Ecto neural progenitor cell (in vitro differentiated cells): ENCODE measurements around the gene SP3.
A peak's percentile ranks its signal among the peaks of the same experiment; 100 is the strongest.

Experiments used
- DNase-seq: peaks from one replicate; pipeline ENCODE4 v3.0.0-alpha.2; 2018; ENCODE audit warnings: low spot score

The SP3 gene

DNA sequence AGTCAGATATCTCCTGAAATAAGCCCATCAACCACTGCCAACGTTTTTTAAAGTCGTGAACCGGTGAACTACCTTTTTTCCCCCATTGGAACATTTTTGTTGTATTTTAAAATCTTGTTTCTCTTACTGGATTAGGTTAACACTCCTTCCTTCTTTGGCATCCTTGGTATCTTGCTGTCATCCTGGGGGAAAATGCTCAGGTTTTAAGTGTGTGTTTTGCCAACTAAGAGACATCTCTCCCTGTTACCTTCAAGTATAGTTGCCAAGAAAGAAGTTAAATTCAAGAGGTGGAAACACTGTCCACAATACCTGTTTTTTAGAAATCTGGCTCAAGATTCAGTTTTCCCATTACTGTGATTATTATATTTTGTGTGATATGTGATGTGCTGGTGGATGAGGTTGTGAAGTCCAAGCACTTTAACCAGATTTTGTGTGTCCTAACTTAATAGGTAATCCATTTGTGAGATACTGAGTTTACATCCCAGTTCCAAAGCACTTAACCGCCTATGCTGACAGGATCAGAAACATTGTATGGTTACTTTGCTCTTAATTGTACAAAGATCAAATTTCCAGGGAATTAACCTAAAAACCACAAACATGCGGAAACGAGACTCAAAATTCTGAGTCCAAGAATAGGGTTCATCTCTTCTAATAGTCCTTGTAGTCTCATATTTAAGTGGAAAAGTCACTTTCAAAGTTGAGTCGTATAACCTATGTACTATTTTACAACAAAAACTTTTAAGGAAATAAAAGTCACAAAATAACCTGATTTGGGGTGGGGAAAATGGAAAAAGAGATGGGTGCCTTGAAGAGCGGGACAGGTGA is 1.3 kb upstream of the SP3 start:
- DNase-seq = no peak

DNA sequence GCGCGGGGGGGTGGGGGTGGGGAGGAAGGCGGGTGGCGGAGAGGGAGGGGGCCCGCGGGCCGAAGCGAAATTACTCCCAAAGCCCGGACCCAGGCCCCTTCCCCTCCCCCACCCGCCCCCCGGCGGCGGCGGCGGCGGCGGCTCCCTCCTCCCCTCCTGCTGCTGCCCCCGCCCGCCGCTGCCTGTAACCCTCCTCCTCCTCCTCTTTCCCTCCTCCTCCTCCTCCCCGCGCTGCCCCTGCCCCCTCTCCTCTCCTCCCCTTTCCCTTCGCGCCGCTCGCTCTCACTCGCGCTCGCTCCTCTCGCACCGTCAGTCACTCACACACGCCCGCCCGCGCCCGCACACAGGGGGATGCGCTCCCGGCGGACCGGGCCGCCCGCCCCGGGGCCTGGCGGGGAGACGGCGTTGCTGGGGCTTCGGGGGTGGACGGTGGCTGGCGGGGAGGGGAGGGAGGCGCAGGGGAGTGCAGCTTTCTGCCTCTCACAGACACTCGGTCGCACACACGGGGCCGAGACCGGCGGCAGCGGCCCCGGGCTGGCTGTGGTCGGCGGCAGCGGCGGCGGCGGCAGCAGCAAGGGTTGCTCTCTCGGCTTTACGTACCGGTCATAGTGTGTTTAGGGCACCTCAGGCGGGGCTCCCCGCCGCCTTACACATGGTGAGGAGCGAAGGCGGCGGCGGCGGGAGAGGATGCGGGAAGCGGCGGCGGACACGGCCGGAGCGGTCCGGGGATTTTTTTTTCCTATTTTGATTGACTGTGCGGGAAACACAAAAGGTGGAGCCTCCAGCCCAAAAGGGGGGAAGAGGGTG is 405 bp downstream of the SP3 start:
- peak; percentile 89 for DNase-seq

DNA sequence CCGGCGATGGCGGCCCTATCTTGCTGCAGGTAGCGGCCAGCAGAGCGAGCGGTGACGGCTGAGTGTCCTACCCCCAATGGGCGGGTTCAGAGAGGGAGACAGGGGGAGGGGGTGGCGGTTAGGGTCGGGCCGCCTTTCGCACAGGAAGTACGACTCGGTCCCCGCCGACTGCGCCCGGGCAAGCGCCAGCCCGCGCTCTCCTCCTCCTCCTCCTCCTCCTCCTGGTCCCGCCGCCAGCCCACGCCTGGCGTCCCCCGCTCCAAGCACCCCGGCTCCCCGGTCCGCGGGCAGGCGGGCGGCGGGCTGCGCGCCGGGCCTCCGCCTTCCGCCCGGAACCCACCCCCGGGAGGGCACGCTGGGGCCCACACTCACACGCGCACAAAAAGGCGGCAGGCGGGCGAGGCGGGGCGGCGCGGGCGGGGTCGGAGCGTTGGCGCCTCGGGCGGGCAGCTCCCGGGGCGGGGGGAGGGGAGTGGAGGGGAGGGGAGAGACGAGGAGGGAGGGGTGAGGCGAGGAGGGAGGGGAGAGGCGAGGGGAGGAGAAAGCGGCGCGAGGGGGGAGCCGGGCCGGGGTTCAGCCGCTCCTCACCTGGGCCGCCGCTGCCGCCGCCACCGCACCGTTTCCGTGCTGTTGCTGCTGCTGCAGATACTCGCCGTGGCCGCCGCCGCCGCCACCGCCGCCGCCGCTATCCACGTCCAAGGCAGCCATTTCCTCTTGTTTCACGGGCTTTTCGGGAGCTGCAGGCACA is 1.2 kb downstream of the SP3 start:
- peak; percentile 93 for DNase-seq

DNA sequence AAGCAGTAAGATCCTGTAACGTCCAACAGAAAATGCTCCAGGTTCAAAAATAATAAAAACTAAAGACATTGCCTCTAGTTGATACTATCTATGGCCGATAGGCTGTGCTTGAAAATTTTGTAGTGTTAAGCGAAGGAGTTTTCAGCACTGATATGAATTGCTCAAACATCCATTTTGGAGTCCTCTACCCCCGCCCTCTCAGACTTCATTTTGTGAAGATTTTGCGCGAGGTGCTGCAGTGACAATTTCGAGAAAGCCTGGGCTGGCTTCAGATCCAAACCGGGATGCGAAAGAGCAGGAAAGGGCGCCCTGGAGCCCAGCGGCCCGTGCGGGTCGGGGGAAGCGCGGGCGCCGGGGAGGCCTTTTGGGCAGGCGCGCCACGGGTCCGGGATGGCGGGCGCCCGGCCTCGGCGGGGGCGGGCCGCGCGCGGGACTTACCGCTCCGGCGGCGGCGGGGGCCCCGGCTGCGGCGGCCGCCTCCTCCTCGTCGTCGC is 1.8 kb downstream of the SP3 start:
- no peak for DNase-seq

DNA sequence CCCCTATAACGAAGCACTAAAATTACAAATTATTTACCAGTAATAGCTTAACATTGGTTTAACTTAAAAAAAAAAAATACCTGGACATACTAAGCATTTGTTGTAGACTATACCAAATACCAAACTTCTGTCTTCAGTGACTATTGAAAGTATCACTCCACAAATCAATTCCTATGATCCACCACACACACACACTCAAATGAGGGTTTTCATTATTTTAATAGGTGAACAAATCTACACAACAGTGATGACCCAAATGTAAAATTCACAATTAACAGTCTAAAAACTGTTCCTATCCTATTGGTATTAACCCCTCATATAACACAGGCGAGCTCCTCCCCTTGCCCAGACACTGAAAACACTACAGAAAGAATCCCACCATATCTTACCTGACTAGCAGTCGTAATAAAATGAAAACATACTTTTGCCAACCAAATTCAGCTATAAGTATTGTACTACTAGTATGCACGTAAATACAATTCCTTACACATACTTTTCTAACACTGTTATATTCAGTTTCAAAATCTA is 2.5 kb downstream of the SP3 start:
- DNase-seq = no peak

DNA sequence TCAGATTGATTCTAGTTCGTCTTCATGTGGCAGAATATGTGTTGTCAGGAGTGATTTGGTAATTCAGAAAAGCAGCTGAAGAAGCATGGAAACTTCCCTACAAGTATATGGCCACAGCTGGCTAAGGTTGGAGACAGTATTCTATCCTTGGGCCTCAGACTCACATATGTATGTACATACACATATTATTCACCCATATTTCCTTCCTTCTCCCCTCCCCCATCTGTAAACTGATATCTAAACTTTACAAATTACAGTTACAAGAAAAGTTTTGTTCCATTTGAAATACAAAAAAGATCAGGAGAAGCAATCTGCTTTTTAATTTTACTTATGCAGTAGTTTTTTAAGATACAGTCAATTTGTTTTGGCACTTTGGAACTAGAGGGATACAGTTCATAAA is 3.1 kb downstream of the SP3 start:
- no peak for DNase-seq

DNA sequence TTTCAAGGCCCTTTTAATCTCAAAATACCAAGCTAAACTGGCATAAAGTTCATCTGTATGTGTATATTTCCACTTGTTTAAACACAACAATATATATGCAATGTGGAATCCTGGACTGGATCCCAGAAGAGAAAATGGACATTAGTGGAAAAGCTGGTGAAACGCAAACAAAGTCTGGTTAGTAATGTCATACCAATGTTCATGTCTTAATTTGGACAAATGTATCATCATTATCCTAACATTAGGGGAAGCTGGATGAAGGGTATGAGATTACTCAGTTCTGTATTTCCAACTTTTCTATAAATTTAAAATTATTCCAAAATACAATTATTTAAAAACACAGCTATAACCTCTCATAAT is 3.8 kb downstream of the SP3 start:
- DNase-seq = no peak

DNA sequence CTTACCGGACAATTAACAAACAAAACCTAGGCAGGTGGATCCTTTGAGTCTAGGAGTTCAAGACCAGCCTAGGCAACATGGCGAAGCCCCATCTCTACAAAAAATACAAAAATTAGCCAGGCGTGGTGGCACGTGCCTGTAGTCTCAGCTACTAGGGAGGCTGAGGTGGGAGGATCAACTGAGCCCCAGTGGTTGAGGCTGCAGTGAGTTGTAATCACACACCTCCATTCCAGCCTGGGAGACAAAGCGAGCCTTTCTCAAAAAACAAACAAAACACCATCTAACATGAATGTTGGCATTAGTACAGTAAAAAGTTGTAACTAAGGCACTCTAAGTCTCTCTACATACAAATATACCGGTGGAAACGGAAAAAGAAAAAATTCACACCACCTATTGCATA is 5.3 kb downstream of the SP3 start:
- no peak for DNase-seq

DNA sequence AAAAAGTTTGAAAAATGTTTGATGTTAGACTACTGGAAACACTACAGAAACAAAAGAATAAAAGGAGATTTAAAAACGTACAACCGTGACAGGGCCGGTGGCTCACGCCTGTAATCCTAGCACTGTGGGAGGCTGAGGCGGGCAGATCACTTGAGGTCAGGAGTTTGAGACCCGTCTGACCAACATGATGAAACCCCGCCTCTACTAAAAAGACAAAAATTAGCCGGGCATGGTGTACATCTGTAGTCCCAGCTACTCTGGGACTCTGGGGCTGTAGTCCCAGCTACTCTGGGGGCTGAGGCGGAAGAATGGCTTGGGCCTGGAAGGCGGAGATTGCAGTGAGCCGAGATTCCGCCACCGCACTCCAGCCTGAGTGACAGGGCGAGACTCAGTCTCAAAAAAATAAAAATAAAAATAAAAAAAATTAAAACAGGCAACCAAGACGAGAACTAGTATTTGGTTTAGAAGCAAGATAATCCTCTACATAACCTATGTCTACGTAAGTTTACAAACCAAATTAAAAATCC is 5.8 kb downstream of the SP3 start:
- no peak for DNase-seq

DNA sequence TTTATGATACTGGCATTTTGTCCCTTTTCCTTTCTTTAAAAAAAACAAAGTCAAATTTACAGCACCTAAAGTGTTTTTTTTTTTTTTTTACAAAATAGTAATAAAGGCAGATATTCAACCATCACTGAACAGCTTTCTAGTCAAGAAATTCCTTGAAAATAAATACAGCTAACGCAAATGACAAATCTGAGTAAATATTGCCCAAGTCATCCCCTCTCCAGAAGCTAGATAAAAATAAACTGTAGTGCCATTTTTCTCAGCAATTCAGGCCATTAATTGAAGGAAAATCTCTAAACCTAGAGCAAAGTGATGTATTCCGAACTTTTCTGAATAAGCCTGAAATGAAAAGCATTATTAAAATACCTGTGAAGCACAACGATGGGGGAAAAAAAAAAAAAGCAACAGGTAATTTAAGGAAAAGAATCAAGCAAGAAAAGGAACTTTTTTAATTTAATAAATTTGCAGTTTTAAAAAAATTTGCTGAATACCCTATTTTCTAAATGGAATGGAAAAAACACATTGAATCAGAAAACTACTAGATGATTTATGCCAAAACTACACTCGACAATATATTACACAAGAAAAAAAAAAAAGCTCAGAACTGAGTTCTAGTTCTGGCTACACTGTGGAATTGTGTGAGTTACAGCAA is 6.9 kb downstream of the SP3 start:
- DNase-seq = no peak

DNA sequence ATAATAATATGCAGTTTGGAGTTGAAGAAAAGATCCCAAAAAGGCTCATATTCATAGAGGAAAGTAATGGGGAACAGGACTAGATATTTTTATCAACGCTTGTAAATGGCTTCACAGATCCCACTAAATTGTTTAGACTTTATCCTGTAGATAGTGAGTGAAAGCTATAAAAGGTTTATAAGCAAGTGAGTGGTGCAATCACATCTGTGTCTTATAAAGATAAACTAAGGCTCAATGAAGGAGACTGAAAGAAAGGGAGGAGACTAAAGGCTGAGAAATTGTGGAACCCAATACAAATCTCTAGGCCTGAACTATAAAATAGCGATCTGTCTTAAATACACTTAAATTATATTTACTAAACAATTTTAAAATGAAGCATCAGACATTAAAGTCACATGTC is 7.7 kb downstream of the SP3 start:
- no peak for DNase-seq

DNA sequence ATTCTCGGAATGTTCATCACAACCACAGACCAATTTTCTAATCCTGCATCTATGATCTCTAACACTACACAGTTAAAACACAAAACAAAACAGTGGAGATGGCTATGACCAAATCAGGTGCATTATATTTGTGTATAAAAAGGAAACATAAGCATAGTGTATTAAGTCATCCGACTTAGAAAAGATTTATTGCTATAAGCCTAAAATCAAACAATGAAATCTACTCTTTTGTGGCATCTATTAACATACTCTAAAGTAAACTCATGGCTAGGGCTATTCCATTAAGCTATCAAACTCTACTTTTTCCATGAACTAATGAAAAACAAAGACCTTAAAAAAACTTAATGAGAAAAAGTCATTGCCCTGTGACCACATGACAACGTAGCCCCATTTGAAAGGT is 8.7 kb downstream of the SP3 start:
- DNase-seq = no peak

DNA sequence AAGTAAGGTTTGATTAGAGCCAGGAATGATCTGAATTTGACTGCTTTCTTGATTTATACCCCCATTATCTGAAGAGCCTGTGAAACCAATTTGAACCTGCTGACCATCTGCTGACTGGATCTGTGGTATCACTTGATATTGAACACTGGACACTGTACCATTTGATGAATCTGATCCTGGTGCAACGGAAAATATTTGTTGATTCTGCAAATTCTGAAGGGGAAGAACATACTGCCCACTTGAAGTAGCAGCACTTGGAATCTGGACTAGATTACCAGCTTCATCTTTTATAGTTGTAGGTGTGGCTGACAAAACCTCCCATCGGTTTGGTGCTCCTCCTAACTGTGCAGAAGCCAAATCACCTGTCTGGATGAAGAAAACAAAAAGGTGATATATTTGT is 9.3 kb downstream of the SP3 start:
- no peak for DNase-seq

DNA sequence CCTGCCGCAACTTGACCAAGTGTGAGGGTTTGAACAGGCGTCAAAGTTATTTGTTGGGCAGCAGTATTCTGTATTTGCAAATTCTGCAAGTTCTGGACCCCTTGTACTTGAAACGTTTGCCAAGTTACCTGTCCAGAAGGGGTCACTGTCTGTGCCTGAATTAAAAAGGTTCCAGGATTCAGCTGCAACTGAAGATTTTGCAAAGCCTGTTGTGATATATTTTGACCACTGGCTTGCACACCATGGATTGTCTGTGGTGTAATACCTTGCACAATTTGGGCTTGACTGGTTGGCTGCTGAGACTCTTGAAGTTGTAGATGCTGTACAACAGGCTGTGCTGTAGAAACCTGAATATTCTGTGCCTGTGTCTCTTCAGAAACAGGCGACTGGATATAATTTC is 10.2 kb downstream of the SP3 start:
- DNase-seq = no peak

DNA sequence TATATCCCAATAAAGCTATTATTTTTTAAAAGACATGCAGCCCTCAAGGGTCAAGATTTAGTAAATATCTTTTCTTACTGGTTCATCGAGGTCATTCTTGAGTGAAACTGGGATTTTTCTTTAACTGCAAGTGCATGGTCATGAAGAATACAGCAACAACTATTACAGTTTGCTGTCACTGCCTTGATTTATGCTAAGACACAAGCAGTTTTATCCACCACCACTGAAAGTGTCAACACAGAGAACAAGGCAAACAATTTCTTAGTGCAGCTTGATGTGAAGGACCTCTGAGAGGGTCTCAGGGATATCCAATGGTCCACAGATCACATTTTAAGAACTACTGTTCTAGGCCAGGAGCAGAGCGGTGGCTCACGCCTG is 12.1 kb downstream of the SP3 start:
- no peak for DNase-seq

DNA sequence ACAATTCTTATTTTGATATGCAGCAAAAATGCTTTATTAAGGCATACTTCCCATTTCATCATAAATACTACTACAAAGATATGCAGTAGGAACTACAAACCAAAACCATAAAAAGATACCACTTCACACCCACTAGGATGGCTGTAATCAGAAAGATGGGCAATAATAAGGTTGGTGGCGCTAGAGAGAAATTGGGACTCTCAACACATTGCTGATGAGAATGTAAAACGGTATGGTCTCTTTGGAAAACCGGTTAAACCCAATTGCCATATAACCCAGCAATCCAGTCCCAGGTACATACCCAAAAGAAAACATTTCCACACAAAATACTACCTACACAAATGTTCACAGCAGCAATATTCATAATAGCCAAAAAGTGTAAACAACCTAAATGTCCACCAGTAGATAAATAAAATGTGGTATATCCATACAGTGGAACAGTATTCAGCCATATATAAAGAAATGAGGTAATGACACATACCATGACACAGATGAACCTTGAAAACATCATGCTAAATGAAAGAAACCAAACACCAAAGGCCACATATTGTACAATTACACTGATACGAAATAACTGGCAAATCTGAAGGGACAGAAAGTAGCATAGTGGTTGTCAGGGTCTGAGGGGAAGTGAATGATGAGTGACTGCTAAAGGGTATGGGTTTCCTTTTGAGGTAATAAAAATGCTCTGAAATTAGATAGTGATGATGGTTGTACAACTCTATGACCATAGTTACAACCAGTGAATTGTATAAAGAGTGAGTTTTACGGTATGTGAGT is 12.7 kb downstream of the SP3 start:
- no peak for DNase-seq

DNA sequence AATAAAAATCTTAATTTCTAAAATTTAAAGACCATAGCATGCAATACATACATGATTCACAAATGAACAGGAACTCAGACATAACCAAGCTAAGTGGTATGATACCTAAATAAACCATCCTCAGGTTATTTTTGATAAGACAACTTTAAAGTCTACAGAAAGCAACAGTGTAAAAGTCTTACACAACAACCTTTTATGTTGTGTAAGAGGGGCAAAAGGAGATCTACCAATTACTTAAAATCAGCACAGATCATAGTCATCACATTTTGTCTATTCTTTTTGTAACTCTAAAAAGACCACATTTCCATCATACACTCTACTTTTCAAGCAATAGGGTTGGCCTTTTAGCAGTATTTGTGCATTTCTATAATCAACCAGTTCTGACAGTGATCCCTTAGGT is 16.3 kb downstream of the SP3 start:
- DNase-seq = no peak

DNA sequence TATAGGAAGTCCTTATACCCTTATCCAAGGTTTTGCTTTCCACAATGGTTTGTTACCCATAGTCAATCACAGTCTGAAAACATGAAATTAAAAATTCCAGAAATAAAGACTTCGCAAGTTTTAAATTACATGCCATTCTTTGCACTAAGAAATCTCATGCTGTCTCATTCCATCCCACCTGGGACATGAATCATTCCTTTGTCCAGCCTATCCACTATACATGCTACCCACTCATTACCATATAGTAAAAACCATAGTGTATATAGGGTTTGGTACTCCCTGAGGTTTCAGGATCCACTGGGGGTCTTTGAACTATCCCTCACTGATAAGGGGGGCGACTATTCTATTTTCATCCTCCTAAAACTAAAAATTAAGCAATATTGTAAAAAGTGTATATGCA is 17.0 kb downstream of the SP3 start:
- no peak for DNase-seq

DNA sequence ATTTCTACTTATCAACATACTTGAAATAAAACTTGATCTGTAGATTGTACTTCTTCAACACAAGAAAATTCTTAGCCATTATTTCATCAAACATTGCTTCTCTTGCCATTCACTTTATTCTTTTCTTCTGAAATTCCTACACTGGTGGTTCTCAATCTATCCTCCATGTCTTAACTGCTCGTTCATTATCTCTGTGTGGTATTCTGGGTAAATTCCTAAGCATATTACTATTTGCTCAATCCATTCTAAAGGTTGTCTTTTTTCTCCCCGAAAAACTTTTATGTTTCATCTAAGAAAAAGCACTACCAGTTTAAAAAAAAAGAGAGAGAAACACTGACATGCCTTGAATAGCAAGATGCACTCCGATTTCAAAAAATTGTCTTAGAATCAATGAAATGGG is 18.0 kb downstream of the SP3 start:
- DNase-seq = no peak

DNA sequence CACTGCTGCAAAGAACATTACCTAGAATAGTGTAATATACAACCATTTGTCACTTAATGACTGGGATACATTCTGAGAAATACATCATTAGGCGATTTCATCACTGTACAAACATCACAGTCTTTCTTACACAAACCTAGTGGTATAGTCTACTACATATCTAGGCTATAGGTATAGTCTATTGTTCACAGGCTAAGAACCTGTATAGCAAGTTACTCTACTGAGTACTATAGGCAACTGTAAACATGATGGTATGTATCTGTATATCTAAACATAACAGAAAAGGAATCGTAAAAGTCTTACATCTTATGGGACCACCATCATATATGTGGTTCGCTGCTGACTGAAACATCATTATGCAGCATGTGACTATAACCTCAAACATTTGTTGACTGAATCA is 21.4 kb downstream of the SP3 start:
- DNase-seq = no peak
